T1000 (cell line): ENCODE data around the gene TSHR.
"Not testable (repeated sequence)": the region's sequence is repeated elsewhere in the genome, so short reads cannot be mapped to it uniquely, and the experiment has no call there.

Source experiments
- DNase-seq: peaks from one replicate; lab custom pipeline; 2025; ENCODE audit warnings: mixed read lengths; lab: John Stamatoyannopoulos, UW

The TSHR gene

GRCh38 chr14:80996049-80996901 is 40.9 kb downstream of the TSHR start:
- no peak for DNase-seq

- DNase-seq: no peak
These were observed 46.0 kb downstream of the TSHR start for GRCh38 chr14:81001447-81001846.

GRCh38 chr14:81004575-81004974 is 49.2 kb downstream of the TSHR start:
- no peak for DNase-seq

GRCh38 chr14:81005540-81006228 is 50.3 kb downstream of the TSHR start:
- DNase-seq: no peak

DNA sequence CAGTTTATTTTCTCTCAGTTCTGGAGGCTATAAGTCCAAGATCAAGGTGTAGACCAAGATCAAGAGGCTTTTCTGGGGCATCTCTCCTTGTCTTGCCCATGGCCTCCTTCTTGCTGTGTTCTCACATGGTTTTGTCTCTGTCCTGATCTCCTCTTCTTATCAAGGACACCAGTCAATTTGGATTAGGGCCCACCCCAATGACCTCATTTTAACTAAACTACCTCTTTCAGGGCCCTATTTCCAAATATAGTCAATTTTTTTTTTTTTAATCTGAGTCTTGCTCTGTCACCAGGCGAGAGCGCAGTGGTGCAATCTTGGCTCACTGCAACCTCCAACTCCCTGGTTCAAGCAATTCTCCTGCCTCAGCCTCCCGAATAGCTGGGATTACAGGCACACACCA is 50.8 kb downstream of the TSHR start:
- DNase-seq: no peak

GRCh38 chr14:81007131-81007530 is 51.7 kb downstream of the TSHR start:
- DNase-seq: no peak

- no peak for DNase-seq
These were observed 53.9 kb downstream of the TSHR start for GRCh38 chr14:81009346-81009745.

DNA sequence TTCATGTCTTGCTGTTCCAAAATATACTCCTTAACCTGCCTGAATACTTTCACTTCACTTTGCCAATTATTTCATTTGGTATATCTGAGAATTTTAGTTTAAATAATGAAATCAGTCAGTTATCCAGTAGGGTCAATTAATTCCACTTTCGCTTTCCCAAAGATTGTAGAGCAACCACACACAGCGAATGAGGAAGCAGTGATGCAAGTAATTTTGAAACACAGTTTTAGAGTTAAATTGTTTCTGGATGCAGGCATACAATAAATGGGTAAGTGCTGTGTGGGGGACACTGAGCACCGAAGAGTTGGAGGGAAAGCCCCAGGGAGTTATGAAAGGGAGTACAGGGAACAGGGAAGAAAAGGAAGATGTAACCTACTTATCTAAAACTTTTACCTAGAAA is 62.8 kb downstream of the TSHR start:
- no peak for DNase-seq

- no peak for DNase-seq
These were observed 63.3 kb downstream of the TSHR start for GRCh38 chr14:81018684-81019083.

DNA sequence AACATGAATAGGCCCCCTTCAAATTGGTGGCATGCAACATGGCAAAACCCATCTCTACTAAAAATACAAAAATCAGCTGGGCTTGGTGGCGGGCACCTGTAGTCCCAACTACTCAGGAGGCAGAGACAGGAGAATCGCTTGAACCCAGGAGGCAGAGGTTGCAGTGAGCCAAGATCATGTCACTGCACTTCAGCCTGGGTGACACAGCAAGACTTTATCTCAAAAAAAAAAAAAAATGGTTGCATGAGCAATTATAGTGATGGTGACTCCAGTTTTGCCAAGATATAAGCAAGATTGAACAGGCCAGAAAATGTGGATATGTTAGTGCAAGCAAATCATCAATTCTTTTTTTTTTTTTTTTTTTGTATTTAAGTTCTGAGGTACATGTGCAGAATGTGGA is 63.7 kb downstream of the TSHR start:
- not testable (repeated sequence) for DNase-seq

DNA sequence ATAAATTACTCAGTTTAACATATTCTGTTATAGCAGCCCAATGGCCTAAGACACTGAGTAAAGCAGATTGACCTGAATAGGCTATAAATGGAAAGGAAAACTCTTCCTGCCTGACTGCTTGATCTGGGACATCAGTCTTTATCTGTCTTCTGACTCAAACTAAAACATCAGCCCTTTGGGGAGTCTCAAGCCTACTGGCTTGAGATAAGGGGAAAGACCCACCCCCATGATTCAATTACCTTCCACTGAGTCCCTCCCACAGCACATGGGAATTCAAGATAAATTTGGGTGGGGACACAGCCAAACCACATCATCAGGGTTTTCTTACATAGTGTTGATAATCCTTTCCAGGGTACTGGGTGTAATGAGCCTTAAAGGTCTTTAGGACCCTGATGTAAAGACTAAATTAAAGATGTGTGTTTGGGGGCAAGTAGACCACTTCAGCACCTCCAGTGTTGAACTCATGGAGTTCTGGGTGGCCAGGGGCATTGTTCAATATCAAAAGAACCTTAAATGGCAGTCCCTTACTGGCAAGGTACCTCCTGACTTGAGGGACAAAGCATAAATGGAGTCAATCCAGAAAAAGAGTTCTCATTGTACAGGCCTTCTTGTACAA is 67.8 kb downstream of the TSHR start:
- no peak for DNase-seq

DNA sequence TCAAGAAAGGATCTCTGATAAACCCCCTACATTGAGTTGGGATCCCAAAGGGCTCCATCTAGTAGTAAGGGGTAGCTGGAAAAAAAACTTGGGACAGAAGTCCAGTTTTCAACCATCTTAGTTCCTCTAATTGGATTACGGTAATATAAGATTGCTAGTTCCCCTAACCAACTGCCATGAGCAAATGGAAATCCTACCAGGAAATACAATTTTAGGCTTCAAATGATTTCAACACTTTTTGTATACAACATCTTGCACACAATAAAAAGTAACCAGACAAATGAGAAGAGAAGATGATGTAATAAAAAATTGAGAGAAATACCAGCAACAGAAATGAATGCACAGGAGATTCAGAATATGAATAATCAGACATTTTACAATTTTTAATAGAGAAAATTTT is 73.0 kb downstream of the TSHR start:
- DNase-seq: no peak

DNA sequence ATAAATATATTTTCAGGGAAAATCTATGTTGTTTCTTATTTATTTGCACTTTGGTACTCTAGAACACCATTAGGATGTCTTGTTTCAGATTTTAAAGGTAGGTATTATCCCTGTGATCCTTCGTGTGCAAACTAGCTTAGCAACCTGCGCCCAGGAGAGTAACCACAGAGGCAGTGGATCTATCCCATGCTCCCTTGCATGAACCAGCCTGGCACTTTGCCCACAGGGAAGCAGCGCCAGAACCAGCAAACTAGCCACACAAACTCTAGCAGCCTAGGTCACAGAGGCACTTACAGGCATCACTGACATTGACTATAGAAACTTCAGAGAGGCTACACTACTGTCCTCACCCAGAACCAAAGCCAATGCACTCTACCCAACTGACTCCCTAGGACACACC is 76.1 kb downstream of the TSHR start:
- DNase-seq: no peak

GRCh38 chr14:81033698-81034240 is 78.3 kb downstream of the TSHR start:
- no peak for DNase-seq

GRCh38 chr14:81042438-81042837 is 87.0 kb downstream of the TSHR start:
- DNase-seq: no peak

GRCh38 chr14:81051547-81051946 is 96.1 kb downstream of the TSHR start:
- DNase-seq: no peak

GRCh38 chr14:81054057-81054456 is 98.6 kb downstream of the TSHR start:
- DNase-seq: not testable (repeated sequence)

GRCh38 chr14:81055971-81056370 is 100.5 kb downstream of the TSHR start:
- no peak for DNase-seq

DNA sequence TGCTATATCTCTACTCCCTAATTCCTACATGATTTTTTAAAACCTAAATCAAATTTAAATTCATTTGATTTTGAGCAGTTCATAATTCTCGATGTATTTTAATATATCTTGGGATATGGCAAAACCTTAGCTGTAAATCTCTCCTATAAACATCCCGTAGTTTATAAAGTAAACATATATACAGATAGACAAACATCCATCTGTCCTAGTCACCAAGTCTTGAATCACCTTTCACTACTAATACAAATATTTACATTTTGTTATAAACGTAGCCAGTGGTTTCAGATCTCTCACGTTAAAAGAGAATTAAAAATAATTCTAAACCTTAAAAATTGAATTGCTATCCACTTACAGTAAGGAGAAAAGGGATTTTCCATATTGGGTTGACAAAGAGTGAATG is 107.0 kb downstream of the TSHR start:
- no peak for DNase-seq

GRCh38 chr14:81062816-81063215 is 107.4 kb downstream of the TSHR start:
- DNase-seq: no peak

DNA sequence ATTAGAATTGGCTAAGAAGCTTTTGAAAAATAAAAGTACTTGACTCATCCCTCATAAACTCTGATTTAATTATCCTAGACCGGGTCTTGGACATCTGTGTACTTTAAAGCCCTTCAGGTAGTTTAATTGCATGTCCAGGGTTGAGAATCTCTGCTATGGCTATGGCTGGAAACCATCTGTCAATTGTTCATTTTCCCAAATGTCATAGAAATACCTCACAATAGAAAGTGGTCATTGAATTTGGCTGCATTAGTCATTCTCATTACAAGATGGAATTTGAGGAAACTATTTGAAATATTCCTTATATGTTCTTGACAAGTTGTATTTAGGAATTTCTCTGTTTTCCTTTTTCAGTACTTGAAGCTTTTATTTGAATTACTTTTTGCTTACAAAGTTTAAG is 111.3 kb downstream of the TSHR start:
- DNase-seq: no peak

GRCh38 chr14:81067156-81067555 is 111.7 kb downstream of the TSHR start:
- DNase-seq: no peak
